MCF 10A (cell line): ENCODE data around the gene ZNF14. TPM values are rescaled to one million over a fixed set of nuclear protein-coding genes. Genes with fewer than 3 reads are reported as not detected.

Experiments
- BruUV-seq: library from RNA; stranded (reverse); fragments of 400-500 nt; replicated peaks from 2 replicates; lab custom pipeline; 2021; lab: Mats Ljungman, UMichigan
- CTCF ChIA-PET: fragments of 300-600 bp; sonication (Branson Sonifier 250); formaldehyde crosslinking; extraction: SDS; loops from one replicate; lab custom pipeline; 2021; ENCODE audit warnings: antibody characterized with exemption, inconsistent platforms; lab: Yijun Ruan, JAX
- POLR2A ChIA-PET: fragments of 300-600, 350-650 bp; sonication (Branson Sonifier 250); formaldehyde crosslinking; extraction: SDS; loops from one replicate; lab custom pipeline; 2020; ENCODE audit warnings: antibody characterized with exemption, inconsistent platforms; lab: Yijun Ruan, JAX
- DNase-seq: peaks from one replicate; pipeline ENCODE4 v3.0.0-alpha.2; 2018; ENCODE audit not compliant: unreplicated experiment
- H3K27ac Mint-ChIP-seq: one replicate; pipeline ENCODE4 v1.8.0; 2022; ENCODE audit warnings: mild to moderate bottlenecking, low read depth, mixed read lengths; ENCODE audit not compliant: unreplicated experiment
- H3K27me3 Mint-ChIP-seq: one replicate; pipeline ENCODE4 v1.8.0; 2022; ENCODE audit warnings: mixed read lengths; ENCODE audit not compliant: insufficient read depth, unreplicated experiment
- H3K36me3 Mint-ChIP-seq: one replicate; pipeline ENCODE4 v1.8.0; 2022; ENCODE audit warnings: mild to moderate bottlenecking, moderate library complexity, mixed read lengths; ENCODE audit not compliant: insufficient read depth, unreplicated experiment
- H3K4me1 Mint-ChIP-seq: one replicate; pipeline ENCODE4 v1.8.0; 2022; ENCODE audit warnings: mixed read lengths; ENCODE audit not compliant: insufficient read depth, unreplicated experiment
- H3K4me3 Mint-ChIP-seq: one replicate; pipeline ENCODE4 v1.8.0; 2022; ENCODE audit warnings: mild to moderate bottlenecking, moderate library complexity, mixed read lengths; ENCODE audit not compliant: unreplicated experiment
- H3K9me3 Mint-ChIP-seq: one replicate; pipeline ENCODE4 v1.8.0; 2022; ENCODE audit warnings: mixed read lengths; ENCODE audit not compliant: unreplicated experiment
- intact Hi-C: fragments of 100-400 bp; cut with micrococcal nuclease; formaldehyde crosslinking; loops from 2 replicates; pipeline ENCODE4 v1.14.1; 2022
- total RNA-seq: library from RNA; stranded (reverse); gene quantifications from 2 replicates; pipeline ENCODE4 v1.2.3, GENCODE V29; 2022
- TF ChIP-seq, protein P1 (sequence below): fragments of 200-600 bp; IDR thresholded peaks from one replicate; pipeline ENCODE4 v1.8.0; 2022; ENCODE audit warnings: antibody characterized with exemption, mild to moderate bottlenecking; ENCODE audit not compliant: unreplicated experiment

The ZNF14 gene
- total RNA-seq, 1 experiment from 2014 or later: 3.5 TPM

- intact Hi-C loops: no loop called here
- Mint-ChIP-seq H3K27ac (no peak overlapping the region), H3K9me3 (peaks cover 7% of the 10 kb centered on the region), H3K4me1 (no peaks in the 10 kb centered on the region), H3K36me3 (no peaks in the 10 kb centered on the region), H3K4me3 (no peak overlapping the region), H3K27me3 (no peaks in the 10 kb centered on the region)
- TF ChIP-seq, protein P1, sequence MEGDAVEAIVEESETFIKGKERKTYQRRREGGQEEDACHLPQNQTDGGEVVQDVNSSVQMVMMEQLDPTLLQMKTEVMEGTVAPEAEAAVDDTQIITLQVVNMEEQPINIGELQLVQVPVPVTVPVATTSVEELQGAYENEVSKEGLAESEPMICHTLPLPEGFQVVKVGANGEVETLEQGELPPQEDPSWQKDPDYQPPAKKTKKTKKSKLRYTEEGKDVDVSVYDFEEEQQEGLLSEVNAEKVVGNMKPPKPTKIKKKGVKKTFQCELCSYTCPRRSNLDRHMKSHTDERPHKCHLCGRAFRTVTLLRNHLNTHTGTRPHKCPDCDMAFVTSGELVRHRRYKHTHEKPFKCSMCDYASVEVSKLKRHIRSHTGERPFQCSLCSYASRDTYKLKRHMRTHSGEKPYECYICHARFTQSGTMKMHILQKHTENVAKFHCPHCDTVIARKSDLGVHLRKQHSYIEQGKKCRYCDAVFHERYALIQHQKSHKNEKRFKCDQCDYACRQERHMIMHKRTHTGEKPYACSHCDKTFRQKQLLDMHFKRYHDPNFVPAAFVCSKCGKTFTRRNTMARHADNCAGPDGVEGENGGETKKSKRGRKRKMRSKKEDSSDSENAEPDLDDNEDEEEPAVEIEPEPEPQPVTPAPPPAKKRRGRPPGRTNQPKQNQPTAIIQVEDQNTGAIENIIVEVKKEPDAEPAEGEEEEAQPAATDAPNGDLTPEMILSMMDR: no peak
- BruUV-seq: no TSS peak
- no peak for DNase-seq
- ChIA-PET POLR2A (no interaction called here), CTCF (no interaction called here)
Measured at GRCh38 chr19:19749908-19750841, 17.3 kb upstream of the ZNF14 start.

DNA sequence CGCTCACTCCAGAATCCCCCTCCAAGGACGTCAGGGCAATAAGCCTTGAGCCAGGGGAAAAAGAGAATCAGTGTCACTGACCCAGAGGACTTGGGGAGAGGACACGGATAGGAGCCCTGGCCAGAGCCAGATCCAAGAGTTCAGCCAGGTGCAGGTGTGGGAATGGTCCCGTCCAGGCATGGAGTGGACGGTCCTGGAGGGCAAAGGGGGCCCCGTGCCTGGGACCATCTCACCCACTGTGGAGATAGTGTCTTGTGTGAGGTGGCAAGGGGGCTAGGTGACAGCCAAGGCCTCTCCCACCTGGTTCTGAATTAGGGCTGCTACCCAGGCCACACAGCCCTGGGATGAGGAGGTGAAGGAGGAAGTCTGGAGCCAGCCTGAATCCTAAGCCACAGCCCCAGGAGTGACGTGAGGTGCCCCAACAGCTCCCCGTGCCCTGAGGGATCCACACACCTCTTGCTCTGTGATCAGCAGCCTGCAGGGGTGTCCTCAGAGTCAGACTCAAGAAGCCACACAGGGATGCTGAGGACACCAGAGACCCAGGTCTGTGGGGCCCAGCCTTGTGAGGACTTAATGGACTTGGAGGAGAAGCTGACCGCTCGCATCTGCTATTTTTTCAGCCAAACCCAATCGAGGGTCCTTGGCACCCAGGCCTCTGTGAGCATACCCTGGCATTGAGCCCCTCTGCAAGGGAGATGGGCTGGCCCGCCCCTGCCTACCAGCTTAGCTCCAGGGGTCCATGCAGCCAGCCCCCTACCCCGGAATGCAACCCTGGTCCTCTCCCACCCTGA, 16.4 kb upstream of the ZNF14 start:
- DNase-seq: no peak

GRCh38 chr19:19748249-19748938, 15.5 kb upstream of the ZNF14 start:
- Mint-ChIP-seq H3K27ac (no peak overlapping the region), H3K9me3 (peaks cover 20% of the 10 kb centered on the region), H3K4me3 (no peak overlapping the region), H3K36me3 (no peaks in the 10 kb centered on the region), H3K27me3 (no peaks in the 10 kb centered on the region), H3K4me1 (no peaks in the 10 kb centered on the region)
- TF ChIP-seq, protein P1: no peak
- no TSS peak for BruUV-seq
- DNase-seq: no peak
- ChIA-PET CTCF (no interaction called here), POLR2A (no interaction called here)
- intact Hi-C loops: no loop called here

More for the DNA sequence above, 16.4 kb upstream of the ZNF14 start:
- no peaks in the 10 kb centered on the region for H3K27me3 Mint-ChIP-seq
- intact Hi-C loops: no loop called here
- H3K4me3 Mint-ChIP-seq: no peak overlapping the region
- no peaks in the 10 kb centered on the region for H3K36me3 Mint-ChIP-seq
- ChIA-PET POLR2A (no interaction called here), CTCF (no interaction called here)
- H3K27ac Mint-ChIP-seq: no peak overlapping the region
- no TSS peak for BruUV-seq
- H3K9me3 Mint-ChIP-seq: peaks cover 11% of the 10 kb centered on the region
- TF ChIP-seq, protein P1: no peak
- H3K4me1 Mint-ChIP-seq: no peaks in the 10 kb centered on the region
